Measurements from ENCODE around the gene GALNT4.

- no peak for TF ChIP-seq POLR2AphosphoS5 (IDR thresholded peaks at IDR 0.05; ENCODE audit: low read depth, low read length)
- no peak for TF ChIP-seq POLR2A (IDR thresholded peaks at IDR 0.05; ENCODE audit: low read depth, low read length)
- TF ChIP-seq TAF1 (IDR thresholded peaks at IDR 0.05; ENCODE audit: low read depth, low read length) = no peak
- no peak for TF ChIP-seq POU2F2 (IDR thresholded peaks at IDR 0.05; ENCODE audit: low read depth, low read length)
- no peak for TF ChIP-seq PAX5 (IDR thresholded peaks at IDR 0.05; ENCODE audit: insufficient read depth, low read length, severe bottlenecking)
Measured at GRCh38 chr12:89525305-89525823, 768 bp upstream of the GALNT4 start.
